Right ventricle myocardium superior (tissue), 1 donor: Measurements from ENCODE around the gene AFF2. TPM values are rescaled to one million over a fixed set of nuclear protein-coding genes. Genes with fewer than 3 reads are reported as not detected.

Experiments
- ATAC-seq: fragments of 200-7000 bp; cut with Tn5 transposase; one replicate; pipeline ENCODE4 v1.9.1; 2020; ENCODE audit warnings: mild to moderate bottlenecking; ENCODE audit not compliant: poor library complexity
- DNase-seq: peaks from one replicate; pipeline ENCODE4 v3.0.0-alpha.2; 2020
- intact Hi-C: fragments of 100-400 bp; cut with DNase I; formaldehyde crosslinking; loops from one replicate; pipeline ENCODE4 v1.11.2; 2022
- total RNA-seq: library from RNA; stranded (reverse); fragmentation: NEBNext Ultra II Directional; extraction: Animal tissue kit (Norgen Biotek cat#: 25700); gene quantifications from one replicate; pipeline ENCODE4 v1.2.1, GENCODE V29; 2021
- donor health status: DM: no; HTN: yes; CAD: no; lungs with severe emphysema.

AFF2 gene
- total RNA-seq, 1 donor from 2014 or later = 0.24 TPM

- ATAC-seq (no peak), DNase-seq (no peak)
- intact Hi-C loops = no loop called here
Observed at GRCh38 chrX:148930206-148930729, 429.9 kb downstream of the AFF2 start.

GRCh38 chrX:148933881-148934280, 433.5 kb downstream of the AFF2 start:
- intact Hi-C loops = no loop called here
- ATAC-seq (no peak), DNase-seq (no peak)

- intact Hi-C loops = no loop called here
- DNase-seq (no peak), ATAC-seq (no peak)
Observed at GRCh38 chrX:148938348-148938747, 437.9 kb downstream of the AFF2 start.

- intact Hi-C loops = no loop called here
- DNase-seq (no peak), ATAC-seq (no peak)
Observed at GRCh38 chrX:148940411-148940996, 440.1 kb downstream of the AFF2 start.

- DNase-seq (no peak), ATAC-seq (no peak)
- intact Hi-C loops = no loop called here
Observed at GRCh38 chrX:148942754-148943153, 442.3 kb downstream of the AFF2 start.

- DNase-seq (no peak), ATAC-seq (no peak)
- intact Hi-C loops = no loop called here
Observed at GRCh38 chrX:148947399-148947975, 447.1 kb downstream of the AFF2 start.

- ATAC-seq (no peak), DNase-seq (no peak)
- intact Hi-C loops = no loop called here
Observed at GRCh38 chrX:148956352-148956751, 455.9 kb downstream of the AFF2 start.

GRCh38 chrX:148958901-148959300, 458.5 kb downstream of the AFF2 start:
- no peak for DNase-seq
- intact Hi-C loops = no loop called here
- ATAC-seq = no peak

- intact Hi-C loops = no loop called here
- ATAC-seq (no peak), DNase-seq (no peak)
Observed at GRCh38 chrX:148960060-148960459, 459.6 kb downstream of the AFF2 start.

GRCh38 chrX:148961985-148962384, 461.6 kb downstream of the AFF2 start:
- no peak for DNase-seq
- ATAC-seq = no peak
- intact Hi-C loops = no loop called here

- intact Hi-C loops = no loop called here
- no peak for ATAC-seq
- no peak for DNase-seq
Observed at GRCh38 chrX:148976571-148977400, 476.4 kb downstream of the AFF2 start.

GRCh38 chrX:148979786-148980185, 479.4 kb downstream of the AFF2 start:
- DNase-seq = no peak
- intact Hi-C loops = no loop called here
- no peak for ATAC-seq

GRCh38 chrX:148984238-148984637, 483.8 kb downstream of the AFF2 start:
- DNase-seq (no peak), ATAC-seq (no peak)
- intact Hi-C loops = no loop called here

- no peak for DNase-seq
- intact Hi-C loops = no loop called here
Observed at GRCh38 chrX:148991502-148991901, 491.1 kb downstream of the AFF2 start.

GRCh38 chrX:148995661-148996060, 495.2 kb downstream of the AFF2 start:
- ATAC-seq (no peak), DNase-seq (no peak)
- intact Hi-C loops = no loop called here

More at GRCh38 chrX:148991502-148991901, 491.1 kb downstream of the AFF2 start:
- no peak for ATAC-seq

GRCh38 chrX:149002320-149002719, 501.9 kb downstream of the AFF2 start:
- intact Hi-C loops = no loop called here
- ATAC-seq = no peak
- no peak for DNase-seq

- DNase-seq (no peak), ATAC-seq (no peak)
- intact Hi-C loops = no loop called here
Observed at GRCh38 chrX:149003863-149004660, 503.6 kb downstream of the AFF2 start.

GRCh38 chrX:149004936-149005335, 504.5 kb downstream of the AFF2 start:
- DNase-seq = no peak
- intact Hi-C loops = no loop called here
- no peak for ATAC-seq

GRCh38 chrX:149006235-149006634, 505.8 kb downstream of the AFF2 start:
- no peak for ATAC-seq
- intact Hi-C loops = no loop called here
- DNase-seq = no peak
